SHP77 treated with DMSO at 0.1 percent for 48 hours (cell line): ENCODE data around the gene SLC34A1.
A peak's percentile ranks its signal among the peaks of the same experiment; 100 is the strongest.
"Not testable (repeated sequence)": the region's sequence is repeated elsewhere in the genome, so short reads cannot be mapped to it uniquely, and the experiment has no call there.

ENCODE experiments used
- DNase-seq: peaks from one replicate; lab custom pipeline; 2025; lab: John Stamatoyannopoulos, UW

The SLC34A1 gene

GRCh38 chr5:177384134-177384533, at the start of gene SLC34A1:
SLC34A1 (plus strand) TSS chr5:177384434; CDS start chr5:177385742, 1,308 bp downstream.
- no peak for DNase-seq

GRCh38 chr5:177334781-177335700, 49.2 kb upstream of the SLC34A1 start:
- no peak for DNase-seq

GRCh38 chr5:177335701-177336065, 48.6 kb upstream of the SLC34A1 start:
- no peak for DNase-seq

- DNase-seq = no peak
Measured at GRCh38 chr5:177336112-177336511, 48.1 kb upstream of the SLC34A1 start.

GRCh38 chr5:177336603-177337494, 47.4 kb upstream of the SLC34A1 start:
- DNase-seq = no peak

- DNase-seq = no peak
Measured at GRCh38 chr5:177338251-177339106, 45.8 kb upstream of the SLC34A1 start.

- no peak for DNase-seq
Measured at GRCh38 chr5:177339107-177339638, 45.1 kb upstream of the SLC34A1 start.

- not testable (repeated sequence) for DNase-seq
Measured at GRCh38 chr5:177343000-177343399, 41.2 kb upstream of the SLC34A1 start.

- no peak for DNase-seq
Measured at GRCh38 chr5:177343777-177344176, 40.5 kb upstream of the SLC34A1 start.

- no peak for DNase-seq
Measured at GRCh38 chr5:177344891-177345290, 39.3 kb upstream of the SLC34A1 start.

- DNase-seq = no peak
Measured at GRCh38 chr5:177346820-177347219, 37.4 kb upstream of the SLC34A1 start.

GRCh38 chr5:177347699-177348098, 36.5 kb upstream of the SLC34A1 start:
- no peak for DNase-seq

- no peak for DNase-seq
Measured at GRCh38 chr5:177349362-177349647, 34.9 kb upstream of the SLC34A1 start.

- no peak for DNase-seq
Measured at GRCh38 chr5:177349762-177350161, 34.5 kb upstream of the SLC34A1 start.

- no peak for DNase-seq
Measured at GRCh38 chr5:177350776-177351391, 33.4 kb upstream of the SLC34A1 start.

- DNase-seq = peak; percentile 93
Measured at GRCh38 chr5:177351392-177352329, 32.6 kb upstream of the SLC34A1 start, which contains the start of gene LMAN2. LMAN2 (minus strand) TSS chr5:177351668; CDS start chr5:177351647, 21 bp downstream.

- DNase-seq = no peak
Measured at GRCh38 chr5:177353093-177353492, 31.1 kb upstream of the SLC34A1 start.

- no peak for DNase-seq
Measured at GRCh38 chr5:177354256-177354655, 30.0 kb upstream of the SLC34A1 start.

- DNase-seq = no peak
Measured at GRCh38 chr5:177354711-177355110, 29.5 kb upstream of the SLC34A1 start.
